Suppressor macrophage treated with lipopolysaccharide for 1 hour (primary cell): ENCODE data around the gene ABCC4.

Source experiments
- DNase-seq, 3 donors: peaks; one replicate each; pipeline ENCODE4 v3.0.0-alpha.2; 2020 to 2022

Gene ABCC4

GRCh38 chr13:94984958-94985357 lies 316.3 kb downstream of the ABCC4 start:
- DNase-seq: no peak

GRCh38 chr13:94978516-94978915 lies 322.7 kb downstream of the ABCC4 start:
- DNase-seq: no peak

GRCh38 chr13:94974015-94974951 lies 327.0 kb downstream of the ABCC4 start:
- DNase-seq: no peak

GRCh38 chr13:94972262-94972661 lies 329.0 kb downstream of the ABCC4 start:
- no peak for DNase-seq
